HT1080 (cell line): ENCODE data around the gene SZT2. TPM values are rescaled to one million over a fixed set of nuclear protein-coding genes. Genes with fewer than 3 reads are reported as not detected.
"Not testable (repeated sequence)": the region's sequence is repeated elsewhere in the genome, so short reads cannot be mapped to it uniquely, and the experiment has no call there.

ENCODE experiments used
- DNase-seq: peaks from one replicate; pipeline ENCODE4 v3.0.0-alpha.2; 2015; ENCODE audit warnings: low read depth
- total RNA-seq: library from RNA; depleted of rRNA; stranded (reverse); fragments of >200 nt; shearing (Covaris generic); gene quantifications from 2 replicates; pipeline ENCODE4 v1.2.3, GENCODE V29; 2014

The SZT2 gene
- total RNA-seq, 1 experiment from 2014 or later, result 11.7 TPM

DNA sequence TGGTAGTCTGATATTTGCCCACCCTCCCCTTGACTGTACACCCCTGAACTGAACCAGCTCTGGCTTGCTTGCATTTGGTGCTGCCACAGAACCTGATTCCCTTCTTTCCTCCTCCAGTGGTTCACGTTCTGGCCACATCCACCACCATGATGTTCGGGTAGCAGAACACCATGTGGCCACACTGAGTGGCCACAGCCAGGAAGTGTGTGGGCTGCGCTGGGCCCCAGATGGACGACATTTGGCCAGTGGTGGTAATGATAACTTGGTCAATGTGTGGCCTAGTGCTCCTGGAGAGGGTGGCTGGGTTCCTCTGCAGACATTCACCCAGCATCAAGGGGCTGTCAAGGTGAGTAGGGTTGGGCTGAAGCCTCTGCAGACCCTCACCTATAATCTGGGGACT lies 29.1 kb upstream of the SZT2 start:
- no peak for DNase-seq

DNA sequence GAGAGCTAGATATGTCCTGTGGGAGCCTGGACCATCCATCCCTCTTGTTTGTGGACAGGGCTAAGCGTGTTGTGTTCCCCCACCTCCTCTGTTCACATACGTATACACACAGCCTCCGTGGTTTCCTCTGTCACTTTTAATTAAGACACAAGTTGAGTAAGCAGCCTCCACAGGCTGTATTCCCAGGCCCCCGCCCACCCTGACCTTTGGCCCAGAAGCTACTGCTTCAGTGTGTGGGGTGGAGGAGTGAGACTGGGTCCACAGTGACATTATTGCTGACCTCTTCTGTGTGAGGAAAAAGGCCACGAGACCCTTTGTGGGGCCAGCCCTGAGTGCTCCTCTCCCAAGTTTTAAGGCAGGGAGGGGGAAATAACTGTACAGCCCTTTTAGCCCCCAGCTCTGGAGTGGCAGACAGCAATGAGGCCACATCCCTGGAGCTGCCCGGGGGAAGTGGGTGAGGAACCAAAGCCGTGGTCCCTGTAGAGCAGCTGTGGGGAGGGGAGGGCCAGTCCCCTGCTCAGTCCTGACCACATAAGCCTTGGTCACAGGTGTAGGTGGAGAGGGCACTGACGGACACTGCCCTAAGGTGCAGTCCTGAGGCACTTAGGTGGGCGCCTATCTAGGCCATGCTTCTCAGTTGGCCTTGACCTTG lies 26.3 kb upstream of the SZT2 start:
- DNase-seq, result peak; percentile 36

DNA sequence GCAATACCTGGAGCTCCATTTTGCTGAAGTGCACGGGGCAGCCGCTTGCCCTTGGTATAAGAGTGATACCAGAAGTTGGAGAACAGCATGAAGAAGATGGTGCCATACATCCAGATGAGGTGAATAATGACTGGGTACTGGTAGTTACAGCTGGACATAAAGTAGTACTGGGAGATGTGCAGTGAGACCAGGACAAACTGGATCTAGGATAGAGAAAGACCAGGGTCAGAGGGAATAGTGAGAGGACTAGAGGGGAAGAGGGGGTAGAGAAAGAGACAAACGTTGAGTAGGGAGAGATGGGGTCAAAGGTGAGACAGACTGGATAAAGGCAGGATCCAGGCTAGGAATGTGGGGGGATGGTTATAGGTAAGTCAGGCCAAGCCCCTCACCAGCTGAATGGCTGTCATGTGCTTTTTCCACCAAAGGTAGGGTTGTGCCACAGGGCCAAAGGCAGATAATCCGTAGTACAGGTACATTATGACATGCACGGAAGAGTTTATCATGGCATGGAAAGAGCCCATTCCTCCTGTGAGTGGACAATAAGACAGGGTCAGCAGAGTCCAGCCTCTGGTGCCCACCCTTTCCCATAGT lies 25.7 kb upstream of the SZT2 start:
- DNase-seq, result no peak

DNA sequence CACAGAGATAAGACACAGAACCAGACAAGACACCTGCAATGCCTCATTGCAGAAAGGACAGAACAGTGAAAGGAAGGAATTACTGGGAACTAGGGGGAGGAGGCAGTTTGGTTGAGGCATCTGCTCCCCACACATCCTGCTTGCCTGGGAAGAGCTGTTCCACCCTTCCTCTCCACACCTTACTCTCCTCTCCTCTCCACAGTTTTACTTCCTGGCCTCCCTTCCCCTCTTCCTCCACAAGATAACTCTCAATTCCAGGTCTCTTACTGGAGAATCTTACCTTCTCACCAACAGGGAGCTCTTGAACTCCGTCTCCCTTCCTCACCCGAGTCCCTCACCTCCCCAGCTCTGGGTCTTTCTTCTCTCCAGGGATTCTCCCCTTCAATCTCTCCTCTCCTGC lies 24.0 kb upstream of the SZT2 start:
- DNase-seq, result no peak

DNA sequence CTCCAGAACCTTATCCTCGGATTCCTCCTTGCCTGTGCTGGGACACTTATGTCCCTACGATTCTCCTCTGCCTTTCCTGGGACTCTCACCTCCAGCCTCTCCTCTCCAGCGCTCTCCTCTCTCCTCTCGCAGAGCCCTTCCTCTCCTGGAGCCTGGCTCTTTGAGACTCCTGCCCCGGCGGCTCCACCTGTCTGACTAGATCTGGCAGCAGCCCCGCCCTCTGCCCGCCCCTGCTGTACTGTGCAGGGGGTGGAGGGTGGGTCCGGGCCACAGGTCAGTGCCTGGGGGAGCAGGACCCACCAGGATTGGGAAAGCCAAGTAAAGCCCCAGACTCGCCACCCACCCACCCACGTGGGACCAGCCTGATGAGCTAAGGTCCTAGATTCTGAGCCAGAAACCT lies 23.5 kb upstream of the SZT2 start:
- DNase-seq, result no peak

DNA sequence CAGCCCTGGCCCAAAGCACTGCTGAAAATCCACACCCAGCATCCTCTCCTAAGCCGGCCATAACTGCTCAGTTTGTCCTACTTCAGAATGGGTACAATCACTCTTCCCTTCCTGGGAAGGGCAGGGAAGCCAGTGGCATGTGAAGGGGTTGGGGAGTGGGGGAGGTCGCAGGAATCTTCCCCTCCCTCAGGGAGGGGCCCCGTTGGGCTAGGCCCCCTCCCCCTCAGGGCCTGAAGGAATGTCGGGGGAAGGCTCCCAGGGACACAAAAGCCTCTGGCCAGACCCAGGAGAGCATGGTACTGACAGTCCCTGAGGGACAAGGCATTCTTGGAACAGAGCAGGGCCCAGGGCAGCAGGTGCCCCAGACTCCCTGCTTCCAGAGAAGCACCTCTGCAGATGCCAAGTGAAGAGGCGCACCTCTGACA lies 23.1 kb upstream of the SZT2 start:
- DNase-seq, result no peak

DNA sequence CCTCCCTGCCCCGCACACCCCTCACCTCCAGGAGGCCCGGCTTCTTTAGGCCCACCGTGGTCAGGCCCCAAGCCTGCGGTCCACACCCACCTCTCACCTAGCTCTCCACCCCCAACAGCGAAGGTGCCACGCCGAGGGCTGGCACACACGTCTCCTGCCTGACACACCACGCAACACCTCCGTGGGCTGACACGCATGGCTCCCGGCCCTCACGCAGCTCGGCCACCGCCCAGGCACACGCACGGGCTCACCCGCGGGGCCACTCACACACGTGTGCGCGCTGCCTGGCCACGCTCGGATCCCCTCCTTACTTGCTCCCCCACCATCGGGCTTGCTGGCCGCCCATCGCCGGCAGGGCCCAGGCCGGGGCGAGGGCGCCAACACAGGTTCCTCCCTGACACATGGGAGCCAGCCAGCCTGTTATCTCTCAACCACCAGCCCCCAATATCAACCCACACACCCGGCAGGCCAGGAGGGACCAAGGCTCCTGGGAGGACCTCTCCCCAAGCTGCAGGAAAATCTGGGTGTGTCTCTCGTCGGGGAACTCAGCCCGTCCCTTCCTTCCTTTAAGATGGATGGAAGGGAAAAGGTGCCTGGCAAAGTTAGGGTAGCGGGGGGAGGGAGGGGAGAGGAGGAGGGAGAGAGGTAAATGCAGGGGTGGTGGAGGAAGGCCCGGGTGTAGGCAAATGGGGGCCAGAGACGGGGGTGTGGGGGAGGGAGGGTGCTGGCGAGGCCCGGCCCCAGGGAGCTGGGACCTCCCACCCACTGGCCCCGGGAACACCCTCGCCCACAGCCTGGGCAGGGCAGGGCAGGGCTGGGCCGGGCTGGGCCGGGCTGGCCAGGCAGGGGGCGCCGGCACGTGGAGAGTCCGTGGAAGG lies 22.4 kb upstream of the SZT2 start:
- no peak for DNase-seq

DNA sequence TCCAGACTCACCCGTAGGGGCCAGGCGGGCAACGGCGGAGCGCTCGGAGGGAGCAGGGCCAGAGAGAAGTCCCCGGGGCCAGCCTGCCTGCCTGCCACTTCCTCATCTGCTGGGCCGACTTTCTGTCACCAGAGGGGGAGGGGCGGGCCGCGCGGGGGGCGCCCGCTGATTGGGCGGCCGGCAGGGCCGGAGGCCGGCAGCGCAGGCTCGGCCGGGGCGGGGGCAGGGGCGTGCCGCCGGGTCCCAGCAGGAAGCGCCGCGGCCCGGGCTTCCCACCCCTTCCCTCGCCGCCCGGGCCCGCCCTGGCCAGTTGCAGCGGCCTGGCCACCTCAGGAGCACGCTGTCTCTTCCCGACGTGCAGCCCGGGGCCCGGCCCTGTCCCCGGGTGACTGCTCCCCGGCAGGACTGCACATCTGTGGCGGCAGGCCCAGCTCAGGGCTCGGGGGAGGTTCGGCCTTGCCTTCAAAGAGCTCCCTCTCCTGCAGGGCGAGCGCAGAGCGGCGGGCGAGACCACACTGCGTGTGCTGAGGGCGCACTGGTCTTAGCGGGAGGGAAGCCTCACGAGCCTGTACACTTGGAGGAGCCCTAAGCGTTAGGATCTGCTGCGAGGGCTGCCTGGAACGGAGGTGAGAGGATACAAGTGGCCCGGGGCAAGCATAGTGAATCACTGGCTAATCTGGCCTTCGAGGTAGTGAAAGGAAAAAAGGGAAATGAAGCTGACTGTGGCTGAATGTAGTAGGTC lies 21.6 kb upstream of the SZT2 start, which contains the start of gene ELOVL1:
TSS of gene ELOVL1 (minus strand) at position 108 of the 742 bp plus-strand sequence. CDS start 2,402 bp downstream, outside the sequence.
- DNase-seq, result peak; percentile 87

DNA sequence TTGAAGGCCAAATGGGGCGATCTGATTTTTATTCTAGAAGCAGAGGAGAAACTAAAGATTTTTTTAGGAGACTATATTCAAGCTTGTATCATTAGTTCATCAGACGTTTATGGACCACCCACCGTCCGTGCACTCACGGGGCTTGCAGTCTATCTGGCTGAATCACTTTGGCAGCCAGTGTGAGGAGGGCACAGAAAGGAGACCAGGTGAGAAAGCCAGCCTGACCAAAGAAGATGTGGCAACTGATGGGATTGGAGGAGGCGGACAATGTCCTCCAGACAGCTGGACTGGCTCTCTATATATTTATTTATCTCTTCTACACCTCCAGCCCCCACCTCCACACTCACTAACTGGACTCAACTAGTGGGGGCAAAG lies 21.1 kb upstream of the SZT2 start:
- DNase-seq, result no peak

DNA sequence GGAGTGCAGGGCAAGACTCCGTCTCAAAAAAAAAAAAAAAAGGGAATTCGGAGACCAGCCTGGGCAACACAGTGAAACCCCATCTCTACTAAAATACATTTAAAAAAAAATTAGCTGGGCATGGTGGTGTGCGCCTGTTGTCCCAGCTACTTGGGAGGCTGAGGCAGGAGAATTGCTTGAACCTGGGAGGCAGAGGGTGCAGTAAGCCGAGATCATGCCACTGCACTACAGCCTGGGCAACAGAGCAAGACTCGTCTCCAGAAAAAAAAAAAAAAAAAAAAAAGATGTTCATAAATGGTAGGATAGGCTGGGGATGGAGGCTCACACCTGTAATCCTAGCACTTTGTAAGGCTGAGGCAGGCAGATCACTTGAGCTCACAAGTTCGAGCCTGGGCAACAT lies 19.9 kb upstream of the SZT2 start:
- not testable (repeated sequence) for DNase-seq

DNA sequence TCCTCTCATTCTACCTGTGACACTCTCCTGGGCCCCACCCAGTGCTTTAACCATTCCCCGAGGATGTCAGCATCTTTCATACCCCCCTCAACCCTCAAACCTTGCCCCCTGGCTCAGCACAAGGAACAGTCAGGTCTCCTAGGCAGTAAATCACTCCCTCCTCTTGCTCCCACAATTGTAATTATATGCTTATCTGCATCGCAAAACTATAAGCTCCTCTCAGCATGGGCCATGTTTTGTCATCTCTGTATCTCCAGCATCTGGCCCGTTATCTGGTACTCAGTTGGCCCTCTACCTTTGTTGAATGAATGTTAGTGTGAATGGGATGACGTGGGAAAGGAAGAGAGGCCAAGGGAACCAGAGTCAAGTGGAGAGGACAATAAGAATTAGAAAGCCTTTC lies 19.1 kb upstream of the SZT2 start:
- DNase-seq, result no peak

DNA sequence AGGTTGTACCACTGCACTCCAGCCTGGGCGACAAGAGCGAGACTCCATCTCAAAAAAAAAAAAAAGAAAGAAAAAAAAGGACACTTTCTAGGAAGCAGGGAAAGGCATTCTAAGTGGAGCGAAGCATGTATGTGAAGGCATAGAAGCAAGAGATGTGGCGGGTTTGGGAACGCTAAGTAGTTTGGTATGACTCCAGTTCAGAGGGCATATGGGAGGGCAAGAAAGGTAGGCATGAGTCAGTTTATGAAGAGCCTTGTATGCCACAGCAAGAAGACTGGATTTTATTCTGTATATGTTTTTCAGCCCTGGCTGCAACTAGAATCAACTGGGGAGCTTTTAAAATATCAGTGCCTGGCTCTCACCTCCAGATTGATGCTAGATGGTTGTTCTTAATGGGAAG lies 17.5 kb upstream of the SZT2 start:
- peak; percentile 73 for DNase-seq

DNA sequence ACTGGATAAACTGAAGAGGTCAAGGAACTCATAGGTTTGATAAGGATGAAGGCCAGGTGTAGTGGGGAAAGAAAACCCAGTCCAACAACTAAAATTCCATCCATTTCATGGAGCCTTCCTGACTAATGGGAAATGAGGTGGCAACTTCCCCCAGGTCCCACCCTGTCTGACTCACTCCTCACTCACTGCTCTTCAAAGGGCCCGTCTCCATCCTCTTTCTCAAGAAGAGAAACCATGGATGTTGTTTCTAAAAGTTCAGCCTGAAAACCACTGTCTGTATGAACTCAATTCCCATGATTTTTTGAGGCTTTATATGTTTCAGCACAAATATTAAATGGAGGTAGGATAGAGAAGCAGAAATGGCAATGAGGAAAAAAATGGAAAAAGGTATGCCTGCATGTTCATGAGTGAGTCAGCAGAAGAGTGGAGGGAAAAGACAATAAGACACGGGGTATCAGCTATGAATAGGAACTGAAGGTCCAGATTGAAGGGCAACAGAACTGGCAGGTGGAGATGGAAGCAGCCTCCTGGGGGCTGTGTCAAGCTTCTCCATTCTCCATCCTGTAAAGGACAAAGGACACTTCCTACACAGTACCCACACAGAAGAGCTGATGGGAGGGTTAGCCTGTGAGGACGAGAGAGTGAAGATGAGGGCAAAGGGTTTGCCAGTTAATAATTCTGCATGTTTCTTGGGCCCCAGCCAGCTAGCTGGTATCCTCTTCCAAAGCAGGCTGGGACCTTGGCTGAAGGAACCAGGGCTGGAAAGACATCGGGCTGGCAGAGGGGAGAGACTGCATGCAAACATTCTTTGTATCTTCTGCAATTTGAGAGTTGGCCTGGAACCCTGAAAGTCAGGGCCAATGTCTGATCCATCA lies 16.4 kb upstream of the SZT2 start:
- DNase-seq, result peak; percentile 95

DNA sequence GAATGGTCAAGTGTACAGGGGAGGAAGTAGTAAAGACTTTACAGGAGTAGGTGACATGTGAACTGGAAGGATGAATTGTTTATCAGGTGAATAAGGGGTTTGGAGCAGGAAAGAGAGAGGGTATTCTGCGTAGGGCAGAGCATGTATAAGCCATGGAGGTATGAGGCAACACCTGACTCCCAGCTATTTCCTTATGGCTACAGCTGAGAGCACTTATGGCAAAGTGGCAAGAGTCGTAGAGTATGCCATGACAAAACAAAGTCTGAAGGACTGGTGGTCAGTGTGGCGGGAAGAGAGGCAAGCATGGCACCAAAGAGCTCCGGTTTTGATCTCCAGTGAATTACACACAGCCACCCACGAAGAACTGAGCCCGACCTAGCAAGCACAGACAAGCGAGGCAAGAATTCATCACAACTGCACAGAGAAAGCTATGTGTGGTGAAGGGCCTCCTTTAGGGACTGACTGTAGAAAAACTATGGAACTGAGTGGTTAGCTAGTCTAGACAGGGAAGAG lies 12.9 kb upstream of the SZT2 start:
- no peak for DNase-seq

DNA sequence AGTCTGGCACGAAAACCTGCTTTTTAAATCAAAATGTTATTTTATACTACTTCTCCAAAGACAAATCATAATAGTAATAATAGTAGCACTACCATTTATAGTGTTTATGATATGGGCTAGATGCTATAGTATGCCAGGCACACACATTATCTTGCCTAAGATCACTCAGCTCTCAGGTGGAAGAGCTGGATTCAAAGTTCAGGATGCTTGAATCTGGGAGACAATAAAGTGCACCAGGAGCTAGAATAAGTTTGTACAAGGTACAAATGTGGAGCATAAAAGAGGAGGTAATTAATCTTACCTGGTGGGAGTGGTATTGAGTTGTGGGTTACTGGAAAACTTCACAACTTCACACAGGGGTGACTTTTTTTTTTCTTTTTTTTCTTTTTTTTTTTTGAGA lies 11.9 kb upstream of the SZT2 start:
- DNase-seq, result no peak

DNA sequence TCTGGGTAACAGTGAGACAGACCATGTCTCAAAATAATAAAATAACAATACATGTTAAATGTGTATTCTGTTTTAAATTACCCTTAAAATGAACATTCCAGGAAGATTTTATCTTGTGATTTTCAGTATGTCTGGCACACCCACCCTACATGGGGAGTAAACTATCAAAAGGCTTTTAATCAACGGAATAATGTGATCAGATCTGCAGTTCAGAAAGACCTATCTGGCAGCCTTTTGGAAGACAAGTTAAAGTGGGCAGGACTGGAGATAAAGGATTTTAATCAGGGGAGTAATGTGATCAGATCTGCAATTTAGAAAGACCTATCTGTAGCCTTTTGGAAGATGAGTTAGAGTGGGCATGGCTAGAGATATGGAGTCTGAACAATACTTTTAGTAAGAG lies 10.2 kb upstream of the SZT2 start:
- no peak for DNase-seq

DNA sequence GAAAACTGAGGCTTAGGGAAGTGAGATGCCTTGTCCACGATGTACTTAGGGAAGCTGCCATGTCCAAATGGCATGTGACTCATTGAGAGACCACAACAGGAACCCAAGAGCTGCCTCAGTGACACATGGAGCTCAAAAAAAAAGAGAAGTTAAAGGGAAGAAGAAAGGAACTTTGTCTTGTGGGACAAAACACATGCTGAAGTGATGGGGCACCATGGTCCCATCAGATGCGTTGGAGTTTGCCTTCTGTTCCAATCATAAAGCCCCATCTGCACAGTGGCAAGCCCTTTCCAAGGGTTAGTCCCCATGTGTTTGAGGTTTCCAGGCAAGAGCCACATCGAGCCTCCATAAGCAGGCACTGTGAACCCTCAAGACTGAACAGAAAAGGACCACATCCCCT lies 8.1 kb upstream of the SZT2 start:
- DNase-seq, result peak; percentile 49

DNA sequence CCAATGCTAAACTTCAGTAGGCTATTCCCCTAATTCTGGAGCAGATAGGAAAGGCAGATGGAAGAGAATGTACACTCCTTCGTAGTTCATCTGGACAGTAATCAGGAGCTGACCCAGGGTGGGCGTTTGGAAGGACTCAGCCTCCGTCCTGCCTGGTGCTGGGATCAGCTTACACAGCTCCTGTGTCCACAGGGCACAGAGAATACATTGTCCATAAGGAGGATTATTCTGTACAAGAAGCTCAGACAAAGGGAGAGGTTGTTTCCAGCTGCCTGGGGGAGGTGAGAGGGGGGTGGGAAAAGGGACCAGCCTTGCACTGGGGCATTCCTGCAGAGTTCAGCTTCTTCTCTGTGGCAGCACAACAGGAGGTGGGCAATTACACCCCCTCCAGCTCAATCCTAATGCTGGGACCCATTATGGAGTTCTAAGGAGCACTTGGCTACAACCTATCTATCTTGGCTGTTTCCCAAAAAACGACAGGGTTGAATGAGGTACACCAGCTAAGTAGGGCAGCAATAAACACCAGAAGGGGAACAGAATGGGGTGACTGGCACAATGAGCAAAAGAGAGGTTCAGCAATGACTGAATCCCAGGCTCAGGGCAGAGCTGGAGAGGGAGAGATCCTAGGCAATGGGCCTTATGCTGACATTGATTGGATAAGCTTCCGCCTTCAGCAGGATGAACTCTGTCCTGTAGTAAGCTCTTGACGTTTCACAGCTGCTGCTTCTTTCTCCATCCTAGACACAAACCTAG lies 7.5 kb upstream of the SZT2 start:
- no peak for DNase-seq

DNA sequence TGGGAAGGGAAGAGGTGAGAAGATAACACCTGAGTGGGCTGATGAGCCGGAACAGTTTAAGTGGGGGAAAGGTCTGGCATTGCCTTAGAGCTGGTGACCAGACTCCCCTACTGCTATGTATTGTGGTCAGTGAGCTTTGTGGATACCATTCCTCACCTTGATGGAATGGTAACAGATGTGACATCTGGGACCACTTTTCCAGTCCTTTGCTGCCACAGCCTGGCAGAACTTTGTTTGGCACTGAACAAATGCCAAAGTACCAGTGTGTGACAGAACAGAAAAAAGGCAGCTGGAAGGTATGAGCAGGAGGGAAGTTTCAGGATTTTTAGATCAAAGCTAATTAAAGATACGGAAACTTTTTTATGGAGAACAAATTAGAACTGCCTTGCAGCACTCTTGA lies 6.2 kb upstream of the SZT2 start:
- no peak for DNase-seq

DNA sequence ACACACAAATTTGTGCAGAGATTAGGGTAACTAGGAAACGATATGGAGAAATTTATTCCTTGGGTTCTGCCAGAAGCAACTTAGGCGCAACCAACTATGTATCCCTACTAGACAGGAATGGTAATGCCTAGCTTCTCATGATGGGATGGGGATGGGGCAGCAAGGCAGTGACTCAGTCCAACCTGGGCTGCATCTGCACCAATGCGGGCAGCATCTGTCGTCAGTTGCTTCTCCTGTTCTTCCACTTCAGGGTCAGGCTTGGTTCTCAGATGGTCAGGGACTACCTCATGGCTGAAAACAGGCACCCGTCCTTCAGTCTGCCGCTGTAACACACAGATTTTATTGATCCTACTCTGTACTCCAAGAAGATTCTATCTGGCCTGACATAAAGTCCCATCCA lies 3.0 kb upstream of the SZT2 start:
- no peak for DNase-seq
